ENCODE data around the gene WDR76.

GRCh38 chr15:43913026-43913780 lies 86.4 kb downstream of the WDR76 start:
- TF ChIP-seq CTCF (IDR thresholded peaks at IDR 0.05; ENCODE audit: borderline replicate concordance, extremely low read depth, low read length, poor library complexity, severe bottlenecking) (no peak), EZH2 (IDR thresholded peaks at IDR 0.05; ENCODE audit: borderline replicate concordance, low read depth, low read length, severe bottlenecking) (no peak)

Measured in DND-41 (cell line).